Thymus (tissue), 11 donors: ENCODE measurements around the gene C10orf53. TPM values are rescaled to one million over a fixed set of nuclear protein-coding genes. Genes with fewer than 3 reads are reported as not detected.
"Not testable (repeated sequence)": the region's sequence is repeated elsewhere in the genome, so short reads cannot be mapped to it uniquely, and the experiment has no call there.

ENCODE experiments used
- DNase-seq, 9 donors: peaks; one replicate each; pipeline ENCODE4 v3.0.0-alpha.2; 2013; ENCODE audit warnings: low spot score in 9 of 9, low read depth in 6 of 9, missing footprints in 1 of 9
- H3K27ac ChIP-seq, 2 donors: one replicate each; pipeline ENCODE4 v1.5.1; 2013; ENCODE audit warnings: control low read depth in 1 of 2, low read depth in 1 of 2, low read length in 1 of 2, mild to moderate bottlenecking in 1 of 2, moderate library complexity in 1 of 2
- H3K27me3 ChIP-seq, 2 donors: one replicate each; pipeline ENCODE4 v1.5.1; 2013; ENCODE audit warnings: low read length in 1 of 2; ENCODE audit not compliant: control insufficient read depth in 2 of 2, insufficient read depth in 1 of 2
- H3K36me3 ChIP-seq, 2 donors: one replicate each; pipeline ENCODE4 v1.5.1; 2013; ENCODE audit warnings: low read length in 1 of 2, mild to moderate bottlenecking in 1 of 2, moderate library complexity in 1 of 2; ENCODE audit not compliant: control insufficient read depth in 2 of 2, insufficient read depth in 2 of 2
- H3K4me1 ChIP-seq, 2 donors: one replicate each; pipeline ENCODE4 v1.5.1; 2013; ENCODE audit warnings: low read length in 2 of 2; ENCODE audit not compliant: control insufficient read depth in 2 of 2, insufficient read depth in 2 of 2
- H3K4me3 ChIP-seq, 2 donors: one replicate each; pipeline ENCODE4 v1.5.1; 2013; ENCODE audit warnings: low read length in 2 of 2, control low read depth in 1 of 2, mild to moderate bottlenecking in 1 of 2
- H3K9me3 ChIP-seq, 2 donors: one replicate each; pipeline ENCODE4 v1.5.1; 2013; ENCODE audit warnings: low read length in 1 of 2, mild to moderate bottlenecking in 1 of 2; ENCODE audit not compliant: control insufficient read depth in 2 of 2, insufficient read depth in 1 of 2
- WGBS: extraction: QIAGEN DNeasy Blood & Tissue Kit; methylation state at CpG from one replicate; pipeline ENCODE4 v1.1.7; 2013; 5-methylcytosine and 5-hydroxymethylcytosine counted together
- polyA plus RNA-seq: library from polyadenylated mRNA; stranded (reverse); fragments of 200-250 nt; gene quantifications from one replicate; pipeline ENCODE4 v1.2.3, GENCODE V29; 2013
- total RNA-seq: library from RNA; stranded (reverse); fragments of 120-200 nt; gene quantifications from one replicate; pipeline ENCODE4 v1.2.4, GENCODE V29; 2013
- donor health status: healthy.

The C10orf53 gene
- total and polyA plus RNA-seq, 2 donors, result 0.05 TPM; not detected in 1

GRCh38 chr10:49715157-49715556 lies 35.7 kb downstream of the C10orf53 start:
- H3K9me3 ChIP-seq, H3K36me3 ChIP-seq, H3K4me1 ChIP-seq, DNase-seq, H3K27ac ChIP-seq, H3K27me3 ChIP-seq, H3K4me3 ChIP-seq: not testable (repeated sequence)
- WGBS, result 95% methylated on average over 7 of the region's 7 CpGs

GRCh38 chr10:49726593-49726992 lies 47.1 kb downstream of the C10orf53 start:
- WGBS, result 79% methylated on average over 2 of the region's 2 CpGs
- H3K9me3 ChIP-seq, result no peaks in the 10 kb centered on the region

GRCh38 chr10:49733866-49734265 lies 54.4 kb downstream of the C10orf53 start:
- 95% methylated on average over 7 of the region's 7 CpGs for WGBS
- H3K27ac ChIP-seq, result no peak overlapping the region
- H3K4me1 ChIP-seq, result no peaks in the 10 kb centered on the region
- DNase-seq, result no peak
- H3K4me3 ChIP-seq, result no peak overlapping the region
- no peaks in the 10 kb centered on the region for H3K27me3 ChIP-seq
- no peaks in the 10 kb centered on the region for H3K36me3 ChIP-seq
- no peaks in the 10 kb centered on the region for H3K9me3 ChIP-seq

More at GRCh38 chr10:49726593-49726992, 47.1 kb downstream of the C10orf53 start:
- H3K36me3 ChIP-seq, result no peaks in the 10 kb centered on the region
- no peak for DNase-seq
- no peaks in the 10 kb centered on the region for H3K27me3 ChIP-seq
- H3K4me1 ChIP-seq, result no peaks in the 10 kb centered on the region
- H3K4me3 ChIP-seq, result no peak overlapping the region
- H3K27ac ChIP-seq, result no peak overlapping the region

- no peaks in the 10 kb centered on the region for H3K4me1 ChIP-seq
- no peaks in the 10 kb centered on the region for H3K9me3 ChIP-seq
- 89% methylated on average over 10 of the region's 10 CpGs for WGBS
- H3K27me3 ChIP-seq, result no peaks in the 10 kb centered on the region
- DNase-seq, result no peak
- H3K4me3 ChIP-seq, result no peak overlapping the region
- no peaks in the 10 kb centered on the region for H3K36me3 ChIP-seq
- no peak overlapping the region for H3K27ac ChIP-seq
These were observed 55.2 kb downstream of the C10orf53 start for GRCh38 chr10:49734676-49735075.

- 69% methylated on average over 11 of the region's 11 CpGs for WGBS
- no peak overlapping the region for H3K4me3 ChIP-seq
- H3K27me3 ChIP-seq, result no peaks in the 10 kb centered on the region
- no peaks in the 10 kb centered on the region for H3K9me3 ChIP-seq
- no peaks in the 10 kb centered on the region for H3K4me1 ChIP-seq
- no peak for DNase-seq
- no peak overlapping the region for H3K27ac ChIP-seq
- no peaks in the 10 kb centered on the region for H3K36me3 ChIP-seq
These were observed 55.7 kb downstream of the C10orf53 start for GRCh38 chr10:49735161-49735560.

- no peak overlapping the region for H3K27ac ChIP-seq
- no peaks in the 10 kb centered on the region for H3K9me3 ChIP-seq
- H3K4me1 ChIP-seq, result no peaks in the 10 kb centered on the region
- no peaks in the 10 kb centered on the region for H3K27me3 ChIP-seq
- 96% methylated on average over 23 of the region's 23 CpGs for WGBS
- H3K36me3 ChIP-seq, result no peaks in the 10 kb centered on the region
- DNase-seq, result no peak
- no peak overlapping the region for H3K4me3 ChIP-seq
These were observed 56.6 kb downstream of the C10orf53 start for GRCh38 chr10:49735848-49736563.

GRCh38 chr10:49736564-49737113 lies 57.2 kb downstream of the C10orf53 start:
- no peaks in the 10 kb centered on the region for H3K27me3 ChIP-seq
- WGBS, result 96% methylated on average over 5 of the region's 5 CpGs

GRCh38 chr10:49737474-49738201 lies 58.2 kb downstream of the C10orf53 start:
- DNase-seq, result no peak
- Histone ChIP-seq H3K27me3 (no peaks in the 10 kb centered on the region), H3K27ac (no peak overlapping the region), H3K36me3 (no peaks in the 10 kb centered on the region), H3K9me3 (no peaks in the 10 kb centered on the region), H3K4me1 (no peaks in the 10 kb centered on the region), H3K4me3 (no peak overlapping the region)
- 94% methylated on average over 19 of the region's 19 CpGs for WGBS

More at GRCh38 chr10:49736564-49737113, 57.2 kb downstream of the C10orf53 start:
- DNase-seq, result no peak
- H3K27ac ChIP-seq, result no peak overlapping the region
- H3K36me3 ChIP-seq, result no peaks in the 10 kb centered on the region
- no peak overlapping the region for H3K4me3 ChIP-seq
- H3K9me3 ChIP-seq, result no peaks in the 10 kb centered on the region
- H3K4me1 ChIP-seq, result no peaks in the 10 kb centered on the region

GRCh38 chr10:49738616-49739360 lies 59.3 kb downstream of the C10orf53 start:
- Histone ChIP-seq H3K4me1 (no peaks in the 10 kb centered on the region), H3K4me3 (no peak overlapping the region), H3K27ac (no peak overlapping the region), H3K36me3 (no peaks in the 10 kb centered on the region), H3K27me3 (no peaks in the 10 kb centered on the region), H3K9me3 (no peaks in the 10 kb centered on the region)
- DNase-seq, result no peak
- WGBS, result 83% methylated on average over 10 of the region's 10 CpGs
